HG03432 (cell line): Measurements from ENCODE around the gene HTRA1.

Experiments used
- ATAC-seq: cut with Tn5 transposase; IDR thresholded peaks from one replicate; pipeline ENCODE4 v1.9.1; 2021; ENCODE audit warnings: mild to moderate bottlenecking, moderate library complexity; ENCODE audit not compliant: unreplicated experiment

The HTRA1 gene

DNA sequence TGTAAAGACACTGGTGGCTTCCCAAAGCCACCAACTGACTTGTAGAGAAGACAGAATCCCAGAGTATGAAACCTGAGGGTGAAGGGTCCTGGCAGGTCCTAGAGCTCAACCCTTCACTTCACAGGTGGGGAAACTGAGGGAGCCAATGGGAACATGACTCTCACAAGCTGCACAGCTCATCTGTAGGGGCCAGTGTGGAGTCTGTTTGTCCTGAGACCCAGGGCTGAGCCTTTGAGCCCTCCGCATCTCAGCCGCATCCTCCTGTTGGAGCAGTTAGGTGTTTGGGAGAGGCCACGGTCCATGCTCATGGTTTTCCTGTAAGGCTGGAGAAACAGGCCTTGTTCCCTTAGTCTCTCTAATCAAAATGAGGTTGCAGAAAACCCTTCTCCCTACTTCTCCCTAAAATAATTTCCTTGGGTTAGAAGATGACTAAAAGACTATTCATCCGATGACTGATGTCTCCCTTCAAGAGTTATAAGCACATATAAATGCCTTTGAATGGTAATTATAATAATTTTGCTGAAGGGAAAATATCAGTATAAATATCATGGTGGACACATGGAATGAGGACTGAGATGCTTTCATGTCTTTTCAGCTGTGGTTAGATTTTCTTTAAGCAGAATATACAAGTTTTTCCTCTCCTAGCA, 10.3 kb downstream of the HTRA1 start:
- ATAC-seq: no peak

DNA sequence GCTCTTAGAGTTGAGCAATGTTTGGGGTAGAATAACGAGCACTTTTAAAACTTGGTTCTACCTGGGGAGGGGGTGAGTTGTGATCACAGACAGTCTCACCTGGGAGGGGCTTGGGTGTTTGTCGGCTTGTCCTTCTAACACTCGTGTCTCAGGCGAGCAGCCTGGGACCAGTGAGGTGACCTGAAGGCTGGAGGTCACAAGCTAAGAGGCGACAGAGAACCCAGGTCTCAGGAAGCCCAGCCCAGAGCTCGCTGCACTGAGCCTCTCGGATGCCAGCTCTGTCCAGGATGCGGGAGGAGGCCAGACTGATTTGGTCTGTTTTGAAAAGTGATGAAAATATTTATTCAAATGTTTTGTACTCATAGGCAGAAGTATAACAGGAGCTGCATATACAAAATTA, 11.8 kb downstream of the HTRA1 start:
- no peak for ATAC-seq

DNA sequence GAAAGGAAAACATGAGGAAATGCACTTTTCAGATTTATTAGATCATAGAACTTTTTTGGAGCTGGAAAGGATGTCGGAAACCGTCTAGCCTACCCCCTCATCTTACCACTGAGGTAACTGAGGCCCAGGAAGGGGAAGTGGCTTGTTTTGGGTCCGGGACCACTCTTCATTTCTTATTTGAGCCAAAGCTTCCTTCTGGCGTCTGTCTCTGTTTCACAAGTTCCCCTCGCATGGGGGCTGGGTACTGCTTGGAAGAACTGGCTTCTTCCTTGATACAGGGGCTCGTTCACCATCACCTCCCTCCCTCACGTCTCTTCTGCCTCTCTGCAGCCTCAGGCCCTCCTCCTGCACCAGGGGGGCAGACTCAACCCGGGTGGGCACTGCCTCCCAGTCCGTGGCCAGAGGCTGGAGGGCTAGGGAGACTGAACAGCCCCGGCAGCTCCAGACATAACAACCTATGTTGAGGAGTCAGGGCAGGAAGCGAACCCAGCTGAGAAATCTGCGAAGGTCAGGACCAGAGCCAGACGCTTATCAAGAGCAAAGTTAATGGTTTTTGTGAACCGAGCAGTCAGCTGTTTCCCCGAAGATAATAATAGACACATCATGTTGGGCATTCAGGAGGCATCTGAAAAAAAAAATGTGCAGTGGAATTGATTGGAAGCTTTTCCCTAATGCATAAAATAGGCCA, 12.9 kb downstream of the HTRA1 start:
- ATAC-seq: no peak

DNA sequence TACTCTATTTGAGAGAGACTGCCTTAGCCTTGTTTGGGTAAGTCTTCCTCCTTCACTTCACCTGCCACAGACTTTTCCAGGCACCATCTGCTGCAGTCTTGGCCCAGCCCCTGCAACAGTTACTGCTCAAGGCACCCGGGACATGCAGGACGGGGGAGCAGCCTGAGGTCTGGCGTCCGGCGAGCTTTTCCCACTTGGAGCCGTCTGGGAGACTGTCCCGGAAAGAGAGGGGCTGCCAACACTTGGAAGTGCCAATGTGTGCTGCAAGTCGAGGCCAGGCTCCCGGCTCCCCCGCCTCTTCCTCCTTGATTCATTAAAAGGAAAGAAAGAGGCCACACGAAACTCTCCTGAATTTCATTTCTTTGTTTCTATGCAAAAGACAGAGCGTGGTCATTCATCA, 13.7 kb downstream of the HTRA1 start:
- ATAC-seq: no peak

DNA sequence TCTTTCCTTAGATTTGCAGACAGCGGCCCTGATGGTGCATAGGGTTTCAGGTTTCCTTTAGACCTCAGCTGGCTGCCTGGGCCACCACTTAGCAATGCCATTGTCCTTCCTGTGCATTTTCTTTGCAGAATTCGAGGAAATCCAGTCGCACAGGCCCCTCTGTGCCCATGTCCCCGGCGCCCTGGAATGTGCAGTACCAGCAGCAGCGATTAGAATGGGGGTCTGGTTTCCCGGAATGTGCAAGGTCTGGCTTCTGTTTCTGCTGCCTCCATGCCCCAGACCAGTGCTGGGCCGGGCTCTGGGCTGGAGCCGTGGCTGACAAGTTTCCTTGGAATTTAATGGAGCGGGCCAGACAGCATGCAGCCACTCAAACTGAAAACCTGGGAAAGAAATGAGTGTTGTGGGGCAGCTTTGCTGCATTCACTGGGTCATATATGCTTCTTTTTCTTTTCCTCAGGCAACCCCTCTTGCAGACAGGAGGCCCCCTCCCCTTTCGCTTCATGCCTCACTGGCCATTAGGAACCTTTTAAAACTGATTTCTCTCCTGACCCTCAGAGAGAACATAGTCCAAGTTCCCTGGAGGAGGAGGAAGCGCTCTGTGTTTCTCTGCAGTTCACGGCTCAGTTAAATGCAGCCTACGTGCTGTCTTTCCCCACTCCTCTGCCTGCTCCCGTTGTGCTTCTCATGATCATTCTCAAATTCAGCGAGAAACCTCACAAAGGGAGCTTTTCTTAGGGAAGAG, 14.4 kb downstream of the HTRA1 start:
- ATAC-seq: no peak

DNA sequence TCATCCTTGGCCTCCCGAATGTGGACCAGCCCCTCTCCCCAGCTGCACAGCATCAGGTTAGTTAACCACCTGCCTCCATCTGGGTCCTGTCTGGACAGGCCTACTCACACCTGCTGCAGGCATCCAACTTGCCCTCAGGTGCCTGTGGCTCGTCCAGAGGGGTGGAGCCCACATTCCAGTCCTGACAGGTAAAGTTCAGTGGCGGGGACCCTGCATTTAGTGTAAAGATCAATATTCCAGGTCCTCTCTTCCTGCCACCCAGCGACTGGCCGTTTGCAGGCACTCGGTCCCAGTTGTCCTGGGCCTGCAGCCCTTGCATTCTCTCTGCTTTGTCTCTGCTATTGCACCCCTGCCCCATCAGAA, 15.0 kb downstream of the HTRA1 start:
- ATAC-seq: no peak

DNA sequence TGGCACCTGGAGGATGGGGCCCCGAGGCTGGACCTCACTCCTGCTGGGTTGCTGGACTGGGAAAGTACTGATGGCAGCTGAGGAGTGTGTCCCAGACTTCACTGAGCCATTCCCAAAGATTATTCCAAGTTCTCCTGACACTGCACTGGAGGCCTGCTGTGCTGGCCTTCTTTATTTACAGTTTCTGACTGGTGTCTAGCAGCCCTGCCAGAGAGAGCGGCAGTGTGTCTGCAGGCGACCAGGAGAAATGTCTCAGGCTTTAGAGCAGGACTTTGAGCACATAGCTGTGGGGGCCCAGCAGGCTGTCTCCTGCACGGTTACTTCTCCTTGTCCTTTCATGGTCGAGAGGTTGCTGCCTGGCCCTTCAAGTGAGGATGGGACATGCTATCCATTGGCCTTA, 16.1 kb downstream of the HTRA1 start:
- ATAC-seq: no peak

DNA sequence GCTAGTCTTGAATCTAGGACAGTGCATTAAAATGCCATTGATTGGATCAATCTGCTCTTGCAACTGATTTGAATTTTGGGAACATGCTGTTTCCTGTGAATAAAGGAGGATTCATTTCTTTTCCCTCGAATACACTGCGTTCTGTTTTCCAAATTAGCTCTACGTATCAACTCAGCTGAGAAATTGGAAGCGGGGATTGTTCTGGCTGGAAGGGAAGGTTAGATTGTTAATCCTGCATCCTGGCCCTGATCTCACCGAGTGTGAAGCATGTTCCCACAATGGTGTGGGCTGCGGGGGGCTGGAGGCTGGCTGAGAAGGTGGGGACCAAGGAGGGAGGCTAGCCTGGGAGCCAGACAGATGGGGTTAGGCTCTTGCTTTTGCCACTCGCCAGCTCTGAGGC, 17.6 kb downstream of the HTRA1 start:
- ATAC-seq: no peak

DNA sequence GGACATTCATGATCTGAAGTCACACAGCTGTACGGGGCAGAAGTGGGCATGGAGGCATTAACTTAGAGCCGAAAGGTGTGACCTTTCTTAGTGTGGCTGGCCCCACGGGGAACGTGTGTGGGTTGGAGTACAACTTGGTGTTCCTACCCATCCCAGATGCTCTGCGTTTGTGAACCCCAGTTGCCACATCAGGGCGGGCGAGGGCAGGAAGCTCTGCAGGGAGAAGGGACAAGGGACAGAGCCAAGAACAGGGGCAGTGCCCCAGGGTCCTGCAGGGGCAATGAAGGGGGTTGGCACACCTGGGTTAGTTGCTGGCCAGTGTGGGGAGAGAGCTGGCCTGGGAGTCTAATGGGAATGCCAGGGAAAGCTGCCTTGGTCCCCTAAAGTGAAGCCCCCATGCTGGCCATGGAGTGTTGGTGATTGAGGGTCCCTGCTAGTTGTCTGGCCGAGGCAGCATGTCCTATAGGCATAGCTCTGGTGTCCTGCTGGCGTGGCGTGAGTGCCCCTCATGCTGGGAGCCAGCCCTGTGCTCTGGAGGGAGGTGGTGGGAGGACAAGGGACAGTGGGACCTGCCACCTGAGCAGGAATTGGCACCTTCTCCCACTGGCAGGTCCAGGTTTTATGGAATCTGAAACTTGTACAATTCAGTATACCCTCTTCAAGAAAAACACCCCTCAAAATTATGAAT, 18.9 kb downstream of the HTRA1 start:
- ATAC-seq: no peak

DNA sequence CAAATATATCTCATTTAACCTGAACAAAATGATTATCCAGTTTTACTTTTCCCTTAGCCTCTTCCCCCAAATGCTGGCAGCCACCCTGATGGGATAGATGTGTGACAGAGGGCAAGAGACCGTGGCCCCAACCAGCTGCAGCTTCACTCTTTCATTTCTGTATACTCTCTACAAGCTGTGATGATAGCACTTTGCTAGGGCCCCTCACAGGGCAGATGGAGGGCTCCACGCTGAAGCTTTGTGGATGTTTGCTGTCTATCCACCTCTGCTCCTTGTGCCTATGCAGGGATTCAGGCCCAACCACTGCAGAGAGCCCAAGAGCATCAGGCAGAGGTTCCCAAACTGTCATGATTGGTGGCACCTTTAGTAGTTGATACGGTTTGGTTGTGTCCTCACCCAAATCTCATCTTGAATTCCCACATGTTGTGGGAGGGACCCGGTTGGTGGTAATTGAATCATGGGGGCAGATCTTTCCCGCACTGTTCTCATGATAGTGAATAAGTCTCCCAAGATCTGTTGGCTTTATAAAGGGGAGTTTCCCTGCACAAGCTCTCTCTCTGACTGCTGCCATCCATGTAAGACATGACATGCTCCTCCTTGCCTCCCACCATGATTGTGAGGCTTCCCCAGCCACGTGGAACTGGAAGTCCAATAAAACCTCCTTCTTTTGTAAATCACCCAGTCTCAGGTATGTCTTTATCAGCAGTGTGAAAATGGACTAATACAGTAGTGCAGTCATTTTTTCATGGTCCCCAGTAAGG, 20.1 kb downstream of the HTRA1 start:
- no peak for ATAC-seq

DNA sequence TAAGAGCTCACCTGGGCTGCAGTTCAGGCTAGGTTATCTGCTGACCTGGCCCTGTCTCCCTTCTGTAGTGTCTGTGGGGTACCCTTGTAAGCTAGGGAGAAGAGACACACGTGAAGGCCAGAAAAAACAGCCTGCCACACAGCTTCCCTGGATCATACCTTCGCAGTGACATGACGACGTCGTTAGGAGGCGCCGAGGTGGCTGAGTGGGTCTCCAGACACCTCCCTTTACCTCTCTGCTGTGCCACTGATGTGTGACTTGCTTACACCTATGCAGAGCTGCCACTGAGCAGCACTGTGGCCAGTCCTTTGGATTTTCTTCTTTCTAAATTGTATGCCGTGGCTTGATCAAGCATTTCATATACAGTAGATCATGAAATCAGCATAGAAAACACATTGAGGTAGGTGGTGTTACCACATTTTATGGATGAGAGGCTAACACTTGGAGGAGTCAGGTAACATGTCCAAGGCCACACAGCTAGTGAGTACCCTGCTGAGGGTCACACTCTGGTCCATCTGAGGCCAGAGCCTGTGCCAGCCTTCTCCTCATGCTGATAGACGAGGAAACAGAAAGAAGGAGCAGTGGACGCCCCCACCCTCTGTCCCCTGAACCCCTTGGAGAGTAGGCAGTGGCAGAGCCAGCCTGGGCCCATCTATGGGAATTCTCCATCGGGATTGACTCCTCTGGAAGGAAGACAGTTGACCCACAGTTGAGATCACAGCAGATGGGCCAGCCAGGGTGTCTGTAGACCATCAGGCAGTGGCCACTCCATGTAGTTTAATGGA, 23.1 kb downstream of the HTRA1 start:
- no peak for ATAC-seq

DNA sequence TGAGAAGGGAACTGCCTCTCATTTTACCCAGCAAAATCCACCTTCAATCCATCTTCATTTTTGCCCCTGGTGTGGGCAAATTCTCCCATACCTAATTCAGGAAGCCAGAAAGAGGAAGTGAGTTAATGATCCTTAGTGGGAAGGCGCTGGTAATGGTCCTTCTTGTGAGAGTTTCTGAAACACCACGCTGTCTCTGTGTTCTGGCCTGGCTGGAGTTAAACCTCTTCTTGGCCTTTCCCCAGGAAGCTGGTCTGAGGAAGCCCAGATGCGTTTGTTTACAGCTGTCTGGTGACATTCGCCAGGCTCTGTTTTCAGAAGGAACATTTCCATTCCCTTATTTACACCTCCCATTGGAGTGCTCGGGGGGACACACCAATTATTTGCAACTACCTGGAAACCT, 24.3 kb downstream of the HTRA1 start:
- ATAC-seq: no peak

DNA sequence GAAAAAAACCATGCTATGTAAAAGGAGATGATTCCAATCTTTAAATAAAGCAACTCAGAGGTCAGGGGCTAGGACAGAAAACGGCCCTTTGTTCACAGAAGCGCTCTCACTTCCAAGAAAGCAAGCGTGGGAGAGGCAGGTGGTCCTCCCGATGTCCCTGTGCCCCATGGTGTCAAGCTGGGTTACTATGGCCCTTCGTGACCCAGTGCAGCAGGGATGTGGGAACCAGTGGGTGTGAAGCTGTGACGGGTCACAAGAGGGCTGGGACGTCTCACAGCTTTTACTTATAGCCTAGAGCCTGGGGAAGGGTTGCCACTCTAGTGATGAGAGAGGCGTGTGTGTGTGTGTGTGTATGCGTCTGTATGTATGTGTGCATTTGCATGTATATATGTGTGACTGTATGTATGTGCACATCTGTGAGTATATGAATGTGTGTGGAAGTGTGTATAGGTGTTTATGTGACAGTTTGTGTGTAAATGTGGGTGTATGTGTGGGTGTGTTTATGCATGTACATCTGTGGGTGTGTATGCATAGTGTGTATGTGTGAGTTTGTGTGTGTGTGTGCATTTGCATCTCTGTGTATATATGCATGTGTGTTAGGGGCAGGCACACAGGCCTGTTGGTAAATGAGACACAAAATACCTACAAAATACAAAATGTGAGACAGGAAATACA, 25.2 kb downstream of the HTRA1 start:
- no peak for ATAC-seq

DNA sequence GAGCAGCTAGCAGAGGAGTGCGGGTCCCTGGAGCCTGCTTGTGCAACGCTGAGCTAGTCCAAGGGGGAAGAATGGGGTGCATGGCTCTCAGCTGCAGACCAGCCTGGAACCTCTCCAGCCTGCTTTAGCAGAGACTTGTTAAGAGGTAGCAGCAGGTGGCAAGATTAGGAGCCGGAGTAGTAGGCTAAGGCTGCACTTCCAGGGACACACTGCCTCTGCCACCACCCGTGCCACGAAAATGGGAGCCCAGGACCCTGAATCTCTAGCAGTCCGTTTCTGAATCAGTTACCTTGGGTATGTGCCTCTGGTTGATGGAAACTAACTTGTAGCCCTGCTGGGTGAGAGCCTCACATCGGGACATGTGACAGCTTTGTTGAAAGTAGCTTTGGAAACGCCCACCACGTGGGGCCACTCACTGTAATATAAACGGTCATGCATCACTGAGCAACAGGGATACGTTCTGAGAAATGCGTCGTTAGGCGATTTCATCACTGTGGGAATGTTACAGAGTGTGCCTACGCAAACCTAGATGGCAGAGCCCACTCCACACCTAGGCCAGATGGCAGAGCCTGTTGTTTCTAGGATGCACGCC, 25.9 kb downstream of the HTRA1 start:
- ATAC-seq: no peak

DNA sequence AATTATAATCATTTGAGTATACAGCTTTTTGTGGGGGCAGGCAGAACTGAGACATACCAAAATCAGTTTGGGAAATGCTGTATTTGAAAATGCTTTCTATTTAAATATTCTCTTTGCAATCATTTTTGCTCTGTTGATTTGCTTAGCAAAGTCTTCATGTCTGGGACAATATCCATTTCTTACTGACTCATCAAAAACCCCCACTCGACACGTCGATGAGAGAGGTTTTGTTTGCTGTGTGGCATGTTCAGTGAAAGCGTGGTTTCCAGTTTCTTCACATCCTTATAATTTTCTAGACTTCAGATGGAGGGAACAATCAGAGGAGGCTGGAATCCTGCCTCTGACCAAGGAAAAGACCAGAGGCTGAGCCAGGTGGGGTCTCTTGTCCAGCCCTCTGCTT, 28.9 kb downstream of the HTRA1 start:
- ATAC-seq: no peak

DNA sequence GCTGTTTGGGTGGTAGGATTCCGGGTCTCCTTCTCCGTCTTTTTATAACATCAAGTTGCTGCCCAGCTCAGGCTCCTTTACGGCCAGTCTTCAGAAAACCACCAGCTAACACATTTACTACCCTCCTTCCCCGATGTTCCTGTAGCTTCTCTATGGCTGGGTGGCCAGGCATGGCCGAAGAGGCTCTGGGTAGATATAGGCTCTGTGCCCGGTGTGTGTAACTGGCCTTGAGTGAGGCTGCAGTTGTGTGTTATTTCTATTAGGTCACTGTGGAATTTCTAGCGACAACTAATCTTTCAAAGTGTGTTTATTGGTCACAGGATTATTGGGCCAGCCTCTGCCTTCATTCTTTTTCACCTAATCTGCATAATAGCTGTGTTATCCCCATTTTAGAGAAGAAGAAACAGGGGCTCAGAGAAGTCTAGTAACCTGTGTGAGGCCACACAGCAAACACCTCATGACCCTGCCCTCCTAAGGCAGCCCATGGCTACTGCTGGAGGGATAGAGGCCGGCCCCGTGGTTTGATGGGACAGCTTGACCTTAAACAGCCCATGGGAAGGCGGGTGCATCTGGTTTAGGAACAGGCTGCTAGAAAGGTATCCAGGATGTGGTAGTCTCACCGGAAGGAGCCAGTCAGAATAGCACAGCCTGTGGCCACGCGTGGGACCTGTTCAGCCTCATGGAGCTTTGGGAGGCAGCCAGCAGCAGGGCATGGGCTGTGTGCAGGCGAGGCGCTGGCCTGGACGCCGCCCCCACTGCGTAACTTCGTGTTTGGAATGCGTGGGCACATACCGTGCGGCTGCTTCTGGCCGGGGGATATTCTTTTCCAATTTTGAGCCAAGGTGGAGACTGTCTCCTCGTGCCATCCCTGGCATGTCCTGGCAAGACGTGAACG, 29.7 kb downstream of the HTRA1 start:
- no peak for ATAC-seq

DNA sequence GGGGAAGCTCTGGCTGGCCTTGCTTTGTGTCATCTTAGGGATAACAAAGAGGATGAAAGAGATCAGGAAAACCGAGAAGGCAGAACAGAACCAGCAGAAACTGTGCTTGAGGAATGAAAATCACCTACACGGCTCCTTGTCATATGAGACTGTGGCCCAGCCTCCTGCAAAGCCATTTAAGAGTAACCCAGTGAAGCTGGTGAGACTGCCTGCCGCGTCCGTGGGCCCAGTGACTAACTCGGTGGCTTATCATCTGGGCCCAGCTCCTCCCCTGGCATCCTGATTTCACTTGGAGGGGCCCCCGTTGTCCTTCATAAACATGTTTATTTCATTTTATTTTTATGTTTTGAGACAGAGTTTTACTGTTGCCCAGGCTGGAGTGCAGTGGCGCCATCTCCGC, 30.7 kb downstream of the HTRA1 start:
- no peak for ATAC-seq

DNA sequence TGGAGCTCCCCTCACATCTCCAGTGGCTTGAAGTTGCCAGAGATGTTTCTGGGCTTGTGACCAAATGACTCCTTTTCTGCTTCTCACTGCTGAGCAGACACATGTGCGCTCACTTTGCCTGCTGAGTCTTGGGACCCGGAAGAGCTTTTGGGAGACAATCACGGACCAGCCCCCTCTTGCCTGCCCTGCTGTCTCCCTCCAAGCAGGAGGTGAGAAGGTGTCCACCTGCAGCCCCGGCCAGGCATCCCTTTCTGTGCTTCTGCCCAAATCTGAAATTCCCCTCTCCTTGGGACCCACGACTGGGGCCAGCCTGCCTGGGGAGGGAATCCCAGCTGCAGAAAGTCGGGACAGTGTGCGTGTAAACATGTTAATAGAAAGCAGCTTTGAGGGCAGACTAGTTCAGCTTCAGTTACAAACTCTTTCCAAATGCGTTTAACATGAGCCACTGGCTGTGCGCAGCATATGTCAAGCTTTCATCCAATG, 31.7 kb downstream of the HTRA1 start:
- ATAC-seq: no peak
